Kidney epithelial cell (primary cell): ENCODE results near the gene ARAP2. TPM values are rescaled to one million over a fixed set of nuclear protein-coding genes. Genes with fewer than 3 reads are reported as not detected.

Experiments used
- DNase-seq: peaks from one replicate; pipeline ENCODE4 v3.0.0-alpha.2; 2010; ENCODE audit warnings: low read depth
- H3K27me3 ChIP-seq: 2 replicates; pipeline ENCODE4 v1.6.0; 2011; ENCODE audit warnings: low read length; ENCODE audit not compliant: control insufficient read depth, insufficient read depth
- H3K36me3 ChIP-seq: 2 replicates; pipeline ENCODE4 v1.5.1; 2011; ENCODE audit warnings: low read length; ENCODE audit not compliant: control insufficient read depth, insufficient read depth
- H3K4me3 ChIP-seq: 2 replicates; pipeline ENCODE4 v1.5.1; 2011; ENCODE audit warnings: low read depth, mild to moderate bottlenecking, control low read depth, low read length
- total RNA-seq: library from RNA; depleted of rRNA; stranded (reverse); fragments of >200 nt; gene quantifications from 2 replicates; pipeline ENCODE4 v1.2.3, GENCODE V29; 2015
- TF ChIP-seq, protein P1 (sequence below): IDR thresholded peaks from 2 replicates; pipeline ENCODE4 v1.5.1; 2011; ENCODE audit warnings: mild to moderate bottlenecking, moderate library complexity, low read length, control low read depth, inconsistent platforms; ENCODE audit not compliant: insufficient read depth, poor library complexity, severe bottlenecking

ARAP2 gene
- total RNA-seq, 1 donor from 2014 or later: 14.4 TPM

GRCh38 chr4:36180206-36180605 lies 64.1 kb downstream of the ARAP2 start:
- Histone ChIP-seq H3K27me3 (no peaks in the 10 kb centered on the region), H3K4me3 (no peak overlapping the region)
- no peak for DNase-seq

GRCh38 chr4:36178484-36178883 lies 65.8 kb downstream of the ARAP2 start:
- no peak overlapping the region for H3K4me3 ChIP-seq
- no peak for DNase-seq
- H3K36me3 ChIP-seq: no peaks in the 10 kb centered on the region
- no peaks in the 10 kb centered on the region for H3K27me3 ChIP-seq
- TF ChIP-seq, protein P1, sequence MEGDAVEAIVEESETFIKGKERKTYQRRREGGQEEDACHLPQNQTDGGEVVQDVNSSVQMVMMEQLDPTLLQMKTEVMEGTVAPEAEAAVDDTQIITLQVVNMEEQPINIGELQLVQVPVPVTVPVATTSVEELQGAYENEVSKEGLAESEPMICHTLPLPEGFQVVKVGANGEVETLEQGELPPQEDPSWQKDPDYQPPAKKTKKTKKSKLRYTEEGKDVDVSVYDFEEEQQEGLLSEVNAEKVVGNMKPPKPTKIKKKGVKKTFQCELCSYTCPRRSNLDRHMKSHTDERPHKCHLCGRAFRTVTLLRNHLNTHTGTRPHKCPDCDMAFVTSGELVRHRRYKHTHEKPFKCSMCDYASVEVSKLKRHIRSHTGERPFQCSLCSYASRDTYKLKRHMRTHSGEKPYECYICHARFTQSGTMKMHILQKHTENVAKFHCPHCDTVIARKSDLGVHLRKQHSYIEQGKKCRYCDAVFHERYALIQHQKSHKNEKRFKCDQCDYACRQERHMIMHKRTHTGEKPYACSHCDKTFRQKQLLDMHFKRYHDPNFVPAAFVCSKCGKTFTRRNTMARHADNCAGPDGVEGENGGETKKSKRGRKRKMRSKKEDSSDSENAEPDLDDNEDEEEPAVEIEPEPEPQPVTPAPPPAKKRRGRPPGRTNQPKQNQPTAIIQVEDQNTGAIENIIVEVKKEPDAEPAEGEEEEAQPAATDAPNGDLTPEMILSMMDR: no peak

More at GRCh38 chr4:36180206-36180605, 64.1 kb downstream of the ARAP2 start:
- TF ChIP-seq, protein P1: no peak
- no peaks in the 10 kb centered on the region for H3K36me3 ChIP-seq

GRCh38 chr4:36177946-36178345 lies 66.4 kb downstream of the ARAP2 start:
- TF ChIP-seq, protein P1: no peak
- no peaks in the 10 kb centered on the region for H3K36me3 ChIP-seq
- H3K27me3 ChIP-seq: no peaks in the 10 kb centered on the region
- H3K4me3 ChIP-seq: no peak overlapping the region
- DNase-seq: no peak

DNA sequence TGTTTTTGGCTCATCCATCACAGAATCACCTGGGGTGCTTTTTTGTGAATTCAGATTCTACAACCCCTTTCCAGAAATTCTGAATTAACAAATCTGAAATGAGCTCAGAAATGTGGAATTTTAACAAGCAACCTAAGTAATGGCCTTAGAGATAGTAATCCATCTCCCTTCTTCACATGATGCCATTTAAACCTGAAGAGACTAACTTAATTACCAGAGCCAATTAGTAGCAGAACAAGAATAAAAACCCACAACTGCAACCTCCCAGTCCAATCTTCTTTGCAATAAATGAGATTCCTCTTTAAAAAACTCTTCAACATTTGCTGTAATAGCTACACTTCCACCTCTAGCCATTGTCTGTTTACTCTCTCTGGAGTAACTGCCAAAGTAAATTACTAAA lies 69.7 kb downstream of the ARAP2 start:
- DNase-seq: no peak
- H3K36me3 ChIP-seq: no peaks in the 10 kb centered on the region
- no peaks in the 10 kb centered on the region for H3K27me3 ChIP-seq
- no peak overlapping the region for H3K4me3 ChIP-seq
- TF ChIP-seq, protein P1: no peak

DNA sequence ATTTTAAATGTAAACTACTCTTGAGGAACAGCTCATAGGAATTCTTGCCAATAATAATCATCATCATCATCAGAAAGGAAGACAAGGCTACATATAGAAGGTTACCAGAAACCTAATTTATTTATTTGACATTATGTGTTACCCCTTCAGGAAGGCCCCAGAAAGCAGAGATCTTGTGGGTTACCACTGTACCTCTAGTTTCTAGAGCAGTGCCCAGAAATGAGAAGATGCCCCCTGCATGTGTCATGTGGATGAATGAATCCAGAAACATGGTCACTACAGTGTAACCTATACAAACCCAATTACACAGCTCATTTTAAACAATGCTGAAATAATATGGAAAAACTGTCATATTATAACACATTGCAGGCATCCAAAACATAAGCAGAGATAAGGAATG lies 70.4 kb downstream of the ARAP2 start:
- Histone ChIP-seq H3K36me3 (no peaks in the 10 kb centered on the region), H3K27me3 (no peaks in the 10 kb centered on the region), H3K4me3 (no peak overlapping the region)
- DNase-seq: no peak
- TF ChIP-seq, protein P1: no peak

DNA sequence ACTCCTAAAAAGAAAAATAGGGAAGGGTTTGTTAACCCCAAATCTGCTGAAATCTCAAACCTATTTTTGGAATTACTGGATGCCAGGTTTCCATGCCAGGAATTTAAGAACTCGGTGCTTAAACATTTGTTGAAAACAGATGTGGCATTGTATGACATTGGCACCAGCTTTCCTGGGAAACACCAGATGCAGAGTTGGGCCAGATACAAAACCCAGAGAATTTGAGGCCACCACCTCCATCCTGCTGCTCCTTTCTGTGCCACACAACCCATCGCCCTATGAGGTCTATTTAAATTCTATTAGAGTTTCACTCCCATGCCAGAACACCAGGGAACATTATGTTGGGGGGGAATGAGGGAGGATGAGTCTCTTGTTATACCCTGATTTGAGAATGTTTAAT lies 71.7 kb downstream of the ARAP2 start:
- H3K36me3 ChIP-seq: no peaks in the 10 kb centered on the region
- no peaks in the 10 kb centered on the region for H3K27me3 ChIP-seq
- TF ChIP-seq, protein P1: no peak
- DNase-seq: no peak
- no peak overlapping the region for H3K4me3 ChIP-seq
